ENCODE results near the gene NUDT3.

- no peak for TF ChIP-seq CTCF (IDR thresholded peaks at IDR 0.05)
- no peak for TF ChIP-seq POLR2AphosphoS5 (IDR thresholded peaks at IDR 0.05)
- no peak for TF ChIP-seq POLR2A (IDR thresholded peaks at IDR 0.05)
Observed at GRCh38 chr6:34362176-34362575, 30.3 kb downstream of the NUDT3 start.

Data from breast epithelium (tissue), 3 donors.